ENCODE data around the gene ADSS1. TPM values are rescaled to one million over a fixed set of nuclear protein-coding genes. Genes with fewer than 3 reads are reported as not detected.

ADSS1 gene
- total RNA-seq (2014; rRNA removed; shearing (Covaris generic)) = 2.1 and 2.8 TPM in 2 replicates
- 0.38 and 0.51 TPM in 2 replicates for polyA plus RNA-seq (2015; cell fraction: cytosol; rRNA removed)
- polyA plus RNA-seq (2015; cell fraction: nucleus; rRNA removed) = 3.2 and 6.2 TPM in 2 replicates

GRCh38 chr14:104723651-104724406 lies at the start of gene ADSS1:
Gene ADSS1, plus strand, starts transcription at chr14:104724229. Its CDS starts 42 bp downstream, at chr14:104724271.
- DNase-seq (ENCODE audit: low read depth) = no peak

DNA sequence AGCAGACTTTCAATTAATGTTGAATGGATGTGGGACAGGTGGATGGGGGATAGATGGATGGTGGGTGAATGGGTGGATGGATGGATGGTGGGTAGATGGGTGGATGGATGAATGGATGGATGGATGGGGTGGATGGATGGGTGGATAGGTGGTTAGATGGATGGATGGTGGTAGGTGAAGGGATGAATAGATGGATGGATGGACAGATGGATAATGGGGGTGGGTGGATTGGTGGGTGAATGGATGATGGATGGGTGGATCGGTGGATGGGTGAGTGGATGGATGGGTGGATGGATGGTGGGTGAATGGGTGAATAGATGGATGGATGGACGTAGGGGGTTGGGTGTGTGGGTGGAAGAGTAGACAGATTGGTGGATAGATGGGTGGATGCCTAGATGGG lies 48.6 kb upstream of the ADSS1 start:
- DNase-seq (ENCODE audit: low read depth) = no peak

- DNase-seq (ENCODE audit: low read depth) = no peak
These were observed 47.8 kb upstream of the ADSS1 start for GRCh38 chr14:104676130-104676693.

GRCh38 chr14:104676694-104677511 lies 47.1 kb upstream of the ADSS1 start:
- DNase-seq (ENCODE audit: low read depth) = no peak

DNA sequence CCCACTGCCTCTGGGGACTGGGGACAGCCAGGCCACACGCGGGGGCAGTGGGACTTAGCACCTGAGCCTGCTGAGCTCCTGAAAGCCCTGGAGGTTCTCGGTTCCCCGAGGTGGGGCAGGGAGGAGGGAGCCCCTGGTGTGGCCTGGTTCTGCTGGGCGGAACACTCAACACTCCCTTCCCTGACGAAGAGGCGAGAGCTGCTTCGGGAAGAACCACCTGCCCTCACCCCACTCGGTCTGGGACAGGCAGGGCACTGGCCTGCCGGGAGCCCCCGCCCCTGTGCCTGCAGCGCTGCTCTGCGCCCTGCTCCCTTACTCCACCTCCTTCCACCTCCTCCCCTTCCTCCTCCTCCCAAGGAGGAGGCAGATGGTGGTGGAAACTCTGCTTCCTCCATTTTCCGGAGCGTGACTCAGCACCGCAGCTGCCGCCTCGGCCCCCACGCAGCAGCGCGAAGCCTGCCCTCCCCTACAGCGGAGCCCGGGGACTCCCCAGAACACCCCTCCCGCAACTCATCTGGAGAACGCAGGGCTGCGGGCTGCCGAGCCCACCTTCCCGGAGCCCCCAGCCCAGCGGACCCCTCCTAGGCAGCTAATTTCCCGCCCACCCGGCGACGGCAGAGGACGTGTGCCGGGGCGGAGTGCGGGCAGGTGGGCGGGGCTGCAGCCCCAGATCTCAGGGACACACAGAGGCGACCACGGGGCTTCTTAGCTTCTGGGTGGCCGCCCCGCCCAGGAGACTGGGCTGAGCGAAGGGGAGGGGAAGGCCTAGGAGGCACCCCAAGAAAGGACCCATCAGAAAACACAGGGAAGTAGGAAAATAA lies 46.3 kb upstream of the ADSS1 start:
- DNase-seq (ENCODE audit: low read depth) = peak; percentile 83

DNA sequence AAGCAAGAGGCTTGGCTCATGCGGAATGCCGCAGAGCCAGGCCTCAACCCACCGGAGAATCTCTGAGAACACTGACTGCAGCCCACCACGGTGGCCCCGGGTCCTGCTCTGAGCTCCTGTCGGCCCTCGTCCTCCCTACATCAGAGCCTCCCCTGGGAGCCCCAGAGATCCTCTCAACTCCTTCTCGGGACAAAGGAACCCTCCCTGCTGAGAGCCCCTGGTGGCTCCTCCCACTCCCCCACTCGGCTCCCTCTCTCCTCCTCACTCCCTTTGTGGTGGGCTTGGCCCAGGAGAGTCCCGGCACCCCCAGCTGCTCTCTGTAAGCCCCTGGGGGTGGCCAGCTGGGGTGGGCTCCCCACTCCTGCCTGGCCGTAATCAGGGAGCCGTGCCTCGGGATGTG lies 45.7 kb upstream of the ADSS1 start:
- no peak for DNase-seq (ENCODE audit: low read depth)

DNA sequence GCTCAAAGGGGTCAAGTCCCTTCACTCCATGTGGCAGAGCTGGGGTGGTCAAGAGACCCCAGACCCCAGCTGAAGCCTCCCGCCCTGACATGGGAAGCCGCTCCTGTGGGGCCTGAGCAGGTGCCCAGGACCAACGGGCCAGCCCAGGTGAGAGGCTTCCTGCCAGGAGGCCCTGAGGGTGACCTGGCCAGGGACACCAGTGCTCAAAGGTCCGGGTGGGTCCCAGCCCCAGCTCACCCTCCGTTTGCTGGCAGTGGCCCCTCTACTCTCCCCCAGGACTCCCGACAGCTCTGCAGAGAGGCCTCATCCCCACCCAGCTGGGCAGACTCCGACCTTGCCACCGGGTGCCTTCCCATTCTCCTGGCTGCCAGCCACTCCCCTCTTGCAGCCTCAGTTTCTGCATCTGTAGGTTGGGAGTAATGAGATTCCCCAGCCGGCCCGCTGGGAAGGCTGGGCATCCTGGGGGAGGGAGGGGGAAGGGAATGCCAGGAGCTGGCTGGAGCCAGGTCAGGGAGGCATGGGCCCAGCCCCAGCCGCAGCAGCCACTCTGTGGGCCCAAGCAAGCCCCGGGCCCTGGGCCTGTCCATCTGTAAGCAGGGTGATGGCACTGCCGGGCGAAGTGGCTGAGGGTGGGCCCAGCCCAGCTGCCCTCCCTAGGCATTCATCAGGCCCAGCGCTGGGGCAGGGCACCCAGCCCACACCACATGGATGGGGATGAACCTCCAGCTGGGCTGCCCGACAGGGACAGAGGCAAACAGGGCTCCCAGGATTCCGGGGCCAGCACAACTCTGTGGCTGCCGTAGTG lies 44.9 kb upstream of the ADSS1 start:
- no peak for DNase-seq (ENCODE audit: low read depth)

DNA sequence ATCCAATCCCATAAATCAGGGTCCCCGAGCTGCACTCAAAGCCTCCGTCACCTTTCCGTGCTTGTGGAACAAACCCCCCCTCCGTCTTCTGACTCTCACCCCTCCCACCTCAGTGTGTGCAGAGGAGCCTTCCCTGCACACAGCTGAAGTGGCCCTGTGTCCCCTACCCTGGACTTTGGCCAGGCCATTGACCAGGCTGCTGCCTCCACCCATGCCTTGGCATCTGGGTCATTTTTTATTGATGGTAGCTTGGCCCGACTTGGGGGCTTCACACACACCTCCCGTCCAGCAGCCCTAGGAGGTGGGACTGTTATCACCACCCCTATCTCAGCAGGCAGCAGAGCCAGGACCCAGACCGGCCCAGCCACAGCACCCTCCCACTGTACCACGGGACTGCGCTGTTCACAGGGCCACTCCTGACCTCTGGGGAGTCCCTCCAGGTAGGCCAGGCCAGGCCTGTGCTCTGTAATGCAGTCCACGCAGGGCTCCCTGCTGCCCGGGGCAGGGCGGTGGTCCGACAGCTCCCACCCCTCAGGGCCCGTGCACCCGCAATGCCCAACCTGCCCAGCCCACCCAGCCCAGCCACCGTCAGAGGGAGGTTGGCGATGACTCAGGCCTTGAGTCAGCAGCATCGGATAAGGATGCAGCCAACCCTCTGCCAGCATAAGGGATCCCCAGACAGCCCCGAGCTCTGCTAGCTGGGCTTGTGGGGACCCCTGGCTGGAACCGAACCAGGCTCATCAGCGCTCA lies 43.8 kb upstream of the ADSS1 start:
- DNase-seq (ENCODE audit: low read depth) = peak; percentile 88

- peak; percentile 85 for DNase-seq (ENCODE audit: low read depth)
These were observed 43.0 kb upstream of the ADSS1 start for GRCh38 chr14:104680806-104681688.

GRCh38 chr14:104681689-104682074 lies 42.3 kb upstream of the ADSS1 start:
- peak; percentile 92 for DNase-seq (ENCODE audit: low read depth)

GRCh38 chr14:104682107-104682593 lies 41.9 kb upstream of the ADSS1 start:
- peak; percentile 57 for DNase-seq (ENCODE audit: low read depth)

- DNase-seq (ENCODE audit: low read depth) = no peak
These were observed 40.2 kb upstream of the ADSS1 start for GRCh38 chr14:104683653-104684448.

DNA sequence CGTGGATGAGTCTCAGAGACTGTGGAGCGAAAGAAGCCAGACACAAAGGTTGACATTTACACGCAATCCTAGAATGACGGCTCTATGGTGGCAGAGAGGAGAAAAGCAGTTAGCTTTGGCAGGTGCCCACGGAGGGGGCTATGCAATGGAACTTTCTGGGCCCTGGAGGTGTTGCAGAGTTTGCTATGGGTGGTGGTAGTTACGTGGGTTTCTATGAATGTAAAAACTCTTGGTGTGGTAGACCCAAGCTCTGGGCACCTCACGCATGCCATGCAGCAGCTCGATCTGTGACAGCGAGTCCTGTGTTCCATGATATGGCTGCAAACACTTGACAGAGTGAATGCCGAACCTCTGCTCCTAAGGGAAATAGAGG lies 39.6 kb upstream of the ADSS1 start:
- no peak for DNase-seq (ENCODE audit: low read depth)

GRCh38 chr14:104685216-104685997 lies 38.6 kb upstream of the ADSS1 start:
- DNase-seq (ENCODE audit: low read depth) = peak; percentile 49

GRCh38 chr14:104685998-104686610 lies 37.9 kb upstream of the ADSS1 start:
- DNase-seq (ENCODE audit: low read depth) = no peak
